Esophagus squamous epithelium (tissue), 5 donors: Measurements from ENCODE around the gene TBC1D10A. TPM values are rescaled to one million over a fixed set of nuclear protein-coding genes. Genes with fewer than 3 reads are reported as not detected.
"Not testable (repeated sequence)": the region's sequence is repeated elsewhere in the genome, so short reads cannot be mapped to it uniquely, and the experiment has no call there.

Source experiments
- DNase-seq: peaks from one replicate; lab custom pipeline; 2025; lab: John Stamatoyannopoulos, UW
- H3K27ac ChIP-seq, 4 donors: fragments of 200-600 bp; sonication (generic); one replicate each; pipeline ENCODE4 v1.5.1; 2016 to 2019; ENCODE audit warnings: mild to moderate bottlenecking in 1 of 4
- H3K27me3 ChIP-seq, 4 donors: fragments of 200-600 bp; sonication (generic); 1 replicate in 3 of 4; 2 replicates in 1 of 4; pipeline versions ENCODE4 v1.5.1 to v1.6.0; 2017 to 2021; ENCODE audit warnings: antibody characterized with exemption in 1 of 4
- H3K36me3 ChIP-seq, 3 donors: fragments of 200-600 bp; sonication (generic); one replicate each; pipeline ENCODE4 v1.5.1; 2016 to 2019
- H3K4me1 ChIP-seq, 3 donors: fragments of 200-600 bp; sonication (generic); one replicate each; pipeline ENCODE4 v1.5.1; 2017 to 2019
- H3K4me3 ChIP-seq, 4 donors: fragments of 200-600 bp; sonication (generic); 1 replicate in 3 of 4; 2 replicates in 1 of 4; pipeline ENCODE4 v1.5.1; 2016 to 2019; ENCODE audit warnings: mild to moderate bottlenecking in 2 of 4, moderate library complexity in 1 of 4
- H3K9me3 ChIP-seq, 3 donors: fragments of 200-600 bp; sonication (generic); one replicate each; pipeline ENCODE4 v1.5.1; 2016 to 2019
- POLR2A ChIP-seq, 4 donors: fragments of 450-650 bp; IDR thresholded peaks; one replicate each; pipeline ENCODE4 v1.6.1; 2017; ENCODE audit warnings: antibody characterized with exemption in 4 of 4, mild to moderate bottlenecking in 4 of 4, moderate library complexity in 3 of 4
- WGBS, 2 donors: methylation state at CpG; one replicate each; pipeline ENCODE4 v1.1.5; 2018; 5-methylcytosine and 5-hydroxymethylcytosine counted together
- intact Hi-C: fragments of 100-400 bp; cut with DNase I; formaldehyde crosslinking; loops from one replicate; pipeline ENCODE4 v1.15.0; 2022
- total RNA-seq, 4 donors: library from RNA; depleted of rRNA; stranded (reverse); fragments of >200 nt; gene quantifications; one replicate each; pipeline ENCODE4 v1.1.0, GENCODE V29; 2016
- TF ChIP-seq, protein P1 (sequence below), 6 experiments: fragments of 450-650 bp in 4 of 6; fragments of 200-600 bp in 2 of 6; sonication (generic) in 2 of 6; IDR thresholded peaks; one replicate each; pipeline ENCODE4 v1.5.1; 2016 to 2019; ENCODE audit warnings: antibody characterized with exemption in 6 of 6, mild to moderate bottlenecking in 4 of 6, moderate library complexity in 4 of 6
- donor health status: DM: yes; HTN: yes; CAD: no.

Gene TBC1D10A
- total RNA-seq, 4 donors from 2014 or later = 40.7 to 55.1 (median 47.0) TPM

GRCh38 chr22:30347255-30347892 is 20.6 kb upstream of the TBC1D10A start:
- Histone ChIP-seq H3K4me3 (no peak overlapping the region), H3K27me3 (no peaks in the 10 kb centered on the region), H3K4me1 (peaks cover 7 to 31% (median 8%) of the 10 kb centered on the region in 3 donors), H3K9me3 (no peaks in the 10 kb centered on the region), H3K27ac (no peak overlapping the region), H3K36me3 (peaks cover 46 to 100% (median 69%) of the 10 kb centered on the region in 3 donors)
- no peak for DNase-seq
- intact Hi-C loops = no loop called here
- WGBS, 2 donors = 58 to 66% methylated on average over 5 of the region's 5 CpGs
- TF ChIP-seq, protein P1, sequence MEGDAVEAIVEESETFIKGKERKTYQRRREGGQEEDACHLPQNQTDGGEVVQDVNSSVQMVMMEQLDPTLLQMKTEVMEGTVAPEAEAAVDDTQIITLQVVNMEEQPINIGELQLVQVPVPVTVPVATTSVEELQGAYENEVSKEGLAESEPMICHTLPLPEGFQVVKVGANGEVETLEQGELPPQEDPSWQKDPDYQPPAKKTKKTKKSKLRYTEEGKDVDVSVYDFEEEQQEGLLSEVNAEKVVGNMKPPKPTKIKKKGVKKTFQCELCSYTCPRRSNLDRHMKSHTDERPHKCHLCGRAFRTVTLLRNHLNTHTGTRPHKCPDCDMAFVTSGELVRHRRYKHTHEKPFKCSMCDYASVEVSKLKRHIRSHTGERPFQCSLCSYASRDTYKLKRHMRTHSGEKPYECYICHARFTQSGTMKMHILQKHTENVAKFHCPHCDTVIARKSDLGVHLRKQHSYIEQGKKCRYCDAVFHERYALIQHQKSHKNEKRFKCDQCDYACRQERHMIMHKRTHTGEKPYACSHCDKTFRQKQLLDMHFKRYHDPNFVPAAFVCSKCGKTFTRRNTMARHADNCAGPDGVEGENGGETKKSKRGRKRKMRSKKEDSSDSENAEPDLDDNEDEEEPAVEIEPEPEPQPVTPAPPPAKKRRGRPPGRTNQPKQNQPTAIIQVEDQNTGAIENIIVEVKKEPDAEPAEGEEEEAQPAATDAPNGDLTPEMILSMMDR (IDR thresholded peaks at IDR 0.05) = no peak
- TF ChIP-seq POLR2A (IDR thresholded peaks at IDR 0.05) = no peak

DNA sequence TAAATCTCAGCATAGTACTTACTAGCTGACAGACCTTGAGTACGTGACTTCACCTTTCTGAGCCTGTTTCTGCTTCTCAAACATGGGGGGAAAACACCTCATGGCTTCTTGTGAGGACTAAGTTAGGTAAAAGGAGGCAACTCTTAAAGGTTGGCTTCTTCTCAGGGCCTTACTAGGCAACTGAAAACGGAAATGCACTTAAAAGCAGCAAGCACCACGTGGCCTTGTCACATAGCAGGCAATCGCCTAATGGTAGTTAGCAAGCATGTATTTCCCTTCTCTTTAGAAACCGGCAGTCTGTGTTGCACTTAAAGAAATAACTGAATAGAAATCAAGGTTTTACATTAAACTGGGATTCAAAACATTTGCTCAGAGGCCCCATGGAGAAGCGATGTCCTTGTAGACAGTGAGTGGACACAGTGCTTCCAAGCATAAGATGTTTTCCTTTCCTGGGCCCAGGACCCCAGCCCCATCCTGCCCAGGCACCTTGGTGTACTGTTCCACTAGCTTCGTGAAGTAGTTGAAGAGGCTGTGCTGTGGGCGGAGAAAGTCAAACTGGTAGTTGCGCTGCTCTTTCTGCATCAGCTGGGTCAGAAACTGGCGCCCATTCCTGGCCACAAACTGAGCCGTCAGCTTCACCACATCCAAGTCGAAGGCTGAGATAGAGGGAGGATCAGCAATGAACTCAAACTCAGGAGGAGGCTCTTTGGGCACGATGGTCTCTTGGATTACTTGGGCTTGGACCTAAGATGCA is 17.9 kb upstream of the TBC1D10A start:
- Histone ChIP-seq H3K27me3 (no peaks in the 10 kb centered on the region), H3K36me3 (peaks cover 63 to 100% (median 81%) of the 10 kb centered on the region in 3 donors), H3K4me1 (peaks cover 3 to 19% (median 7%) of the 10 kb centered on the region in 3 donors), H3K9me3 (no peaks in the 10 kb centered on the region), H3K27ac (no peak overlapping the region), H3K4me3 (no peak overlapping the region)
- intact Hi-C loops = no loop called here
- DNase-seq = no peak
- TF ChIP-seq, protein P1 (IDR thresholded peaks at IDR 0.05) = no peak
- no peak for TF ChIP-seq POLR2A (IDR thresholded peaks at IDR 0.05)
- 87 to 93% methylated on average over 7 to 13 of the region's 13 CpGs for WGBS, 2 donors

GRCh38 chr22:30340911-30341685 is 14.4 kb upstream of the TBC1D10A start:
- TF ChIP-seq POLR2A (IDR thresholded peaks at IDR 0.05) = no peak
- TF ChIP-seq, protein P1 (IDR thresholded peaks at IDR 0.05) = no peak

DNA sequence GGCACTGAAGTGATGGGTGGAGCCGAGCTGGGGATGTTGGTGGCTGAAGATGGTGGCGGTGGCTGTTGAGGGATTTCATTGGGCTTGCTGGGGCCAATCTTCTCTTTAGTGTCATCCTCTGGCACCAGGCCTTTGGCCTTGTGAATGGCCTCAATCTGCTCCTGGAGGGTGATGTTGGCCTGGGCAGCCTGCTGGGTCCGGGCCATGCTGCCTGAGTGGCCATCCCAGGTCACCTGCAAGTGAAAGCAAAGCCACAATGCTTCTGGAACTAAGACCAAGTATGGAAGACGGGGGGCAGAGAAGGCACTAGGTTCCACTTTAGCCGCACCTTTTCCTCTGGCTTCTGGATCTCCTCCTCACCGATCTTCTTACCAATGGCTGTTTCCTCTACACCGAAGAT is 12.1 kb upstream of the TBC1D10A start:
- intact Hi-C loops = no loop called here
- Histone ChIP-seq H3K9me3 (no peaks in the 10 kb centered on the region), H3K36me3 (peaks cover 89 to 100% (median 100%) of the 10 kb centered on the region in 3 donors), H3K27me3 (no peaks in the 10 kb centered on the region), H3K27ac (no peak overlapping the region), H3K4me3 (no peak overlapping the region), H3K4me1 (no peaks in the 10 kb centered on the region)
- WGBS, 2 donors = 92 to 100% methylated on average over 5 of the region's 7 CpGs
- TF ChIP-seq, protein P1 (IDR thresholded peaks at IDR 0.05) = no peak
- no peak for TF ChIP-seq POLR2A (IDR thresholded peaks at IDR 0.05)
- DNase-seq = no peak

More at GRCh38 chr22:30340911-30341685, 14.4 kb upstream of the TBC1D10A start:
- Histone ChIP-seq H3K9me3 (no peaks in the 10 kb centered on the region), H3K36me3 (peaks cover 91 to 100% (median 100%) of the 10 kb centered on the region in 3 donors), H3K27ac (peak overlapping the region in 3 of 4 donors; percentile 2 to 42 (median 28)), H3K27me3 (no peaks in the 10 kb centered on the region), H3K4me1 (no peaks in the 10 kb centered on the region), H3K4me3 (no peak overlapping the region)
- intact Hi-C loops = no loop called here
- no peak for DNase-seq
- WGBS, 2 donors = 80 to 97% methylated on average over 6 of the region's 16 CpGs

GRCh38 chr22:30338341-30338740 is 11.6 kb upstream of the TBC1D10A start:
- peaks cover 90 to 100% (median 100%) of the 10 kb centered on the region in 3 donors for H3K36me3 ChIP-seq
- H3K27me3 ChIP-seq, H3K4me1 ChIP-seq, H3K9me3 ChIP-seq, H3K4me3 ChIP-seq, intact Hi-C loops, DNase-seq, H3K27ac ChIP-seq: not testable (repeated sequence)
- WGBS, 2 donors = 78 to 80% methylated on average over 6 to 9 of the region's 9 CpGs
